ENCODE measurements around the gene KIAA1549. TPM values are rescaled to one million over a fixed set of nuclear protein-coding genes. Genes with fewer than 3 reads are reported as not detected.

The KIAA1549 gene
- total RNA-seq, 2 donors from 2014 or later = 18.7 to 19.3 TPM

- H3K9ac ChIP-seq (ENCODE audit: extremely low read depth, low read length, poor library complexity, severe bottlenecking) = no peak overlapping the region
- no peaks in the 10 kb centered on the region for H3K27me3 ChIP-seq (ENCODE audit: control insufficient read depth, insufficient read depth, low read length, poor library complexity, severe bottlenecking)
- peaks cover 32% of the 10 kb centered on the region for H3K36me3 ChIP-seq (ENCODE audit: control insufficient read depth, insufficient read depth, low read length)
- peaks cover 34% of the 10 kb centered on the region for H3K36me3 Mint-ChIP-seq (ENCODE audit: low read depth)
- DNase-seq = no peak
- no peak overlapping the region for H3K4me3 Mint-ChIP-seq
- H3K27ac Mint-ChIP-seq = peak overlapping the region; percentile 37
- 85 to 87% methylated on average over 9 to 10 of the region's 10 CpGs for WGBS, 2 experiments (ENCODE audit: insufficient coverage in 1 of 2, insufficient read length in 1 of 2)
- peaks cover 14% of the 10 kb centered on the region for H3K9me3 ChIP-seq (ENCODE audit: control insufficient read depth, low read length)
- peaks cover 5% of the 10 kb centered on the region for H3K4me1 ChIP-seq (ENCODE audit: control insufficient read depth, insufficient read depth, low read length)
- no peaks in the 10 kb centered on the region for H3K27me3 Mint-ChIP-seq (ENCODE audit: insufficient read depth)
- H3K4me3 ChIP-seq (ENCODE audit: low read length) = no peak overlapping the region
- no peaks in the 10 kb centered on the region for H3K9me3 Mint-ChIP-seq
- H3K4me1 Mint-ChIP-seq = peaks cover 21% of the 10 kb centered on the region
- no peak for TF ChIP-seq CTCF (conservative IDR thresholded peaks at IDR 0.05)
- H3K27ac ChIP-seq (ENCODE audit: low read depth, low read length) = peak overlapping the region; percentile 47
Measured at GRCh38 chr7:138887872-138888656, 93.1 kb downstream of the KIAA1549 start.

GRCh38 chr7:138887085-138887710 lies 94.0 kb downstream of the KIAA1549 start:
- H3K27ac Mint-ChIP-seq = peak overlapping the region; percentile 66

GRCh38 chr7:138886501-138886917 lies 94.7 kb downstream of the KIAA1549 start:
- 76 to 96% methylated on average over 3 to 4 of the region's 4 CpGs for WGBS, 2 experiments (ENCODE audit: insufficient coverage in 1 of 2, insufficient read length in 1 of 2)
- Histone ChIP-seq H3K9ac (ENCODE audit: extremely low read depth, low read length, poor library complexity, severe bottlenecking) (no peak overlapping the region), H3K27ac (ENCODE audit: low read depth, low read length) (no peak overlapping the region), H3K36me3 (ENCODE audit: control insufficient read depth, insufficient read depth, low read length) (peaks cover 27% of the 10 kb centered on the region), H3K27me3 (ENCODE audit: control insufficient read depth, insufficient read depth, low read length, poor library complexity, severe bottlenecking) (no peaks in the 10 kb centered on the region), H3K4me1 (ENCODE audit: control insufficient read depth, insufficient read depth, low read length) (peaks cover 5% of the 10 kb centered on the region), H3K4me3 (ENCODE audit: low read length) (no peak overlapping the region), H3K9me3 (ENCODE audit: control insufficient read depth, low read length) (peaks cover 14% of the 10 kb centered on the region)
- Mint-ChIP-seq H3K9me3 (no peaks in the 10 kb centered on the region), H3K4me1 (peaks cover 18% of the 10 kb centered on the region), H3K36me3 (ENCODE audit: low read depth) (peaks cover 35% of the 10 kb centered on the region), H3K27ac (no peak overlapping the region), H3K27me3 (ENCODE audit: insufficient read depth) (no peaks in the 10 kb centered on the region), H3K4me3 (no peak overlapping the region)
- peak; percentile 73 for TF ChIP-seq CTCF (conservative IDR thresholded peaks at IDR 0.05)
- DNase-seq = no peak

More at GRCh38 chr7:138887085-138887710, 94.0 kb downstream of the KIAA1549 start:
- Mint-ChIP-seq H3K4me1 (peaks cover 18% of the 10 kb centered on the region), H3K4me3 (no peak overlapping the region), H3K27me3 (ENCODE audit: insufficient read depth) (no peaks in the 10 kb centered on the region), H3K36me3 (ENCODE audit: low read depth) (peaks cover 37% of the 10 kb centered on the region), H3K9me3 (no peaks in the 10 kb centered on the region)
- no peak overlapping the region for H3K4me3 ChIP-seq (ENCODE audit: low read length)
- no peaks in the 10 kb centered on the region for H3K27me3 ChIP-seq (ENCODE audit: control insufficient read depth, insufficient read depth, low read length, poor library complexity, severe bottlenecking)
- WGBS, 2 experiments (ENCODE audit: insufficient coverage in 1 of 2, insufficient read length in 1 of 2) = 87 to 91% methylated on average over 4 to 8 of the region's 9 CpGs
- H3K4me1 ChIP-seq (ENCODE audit: control insufficient read depth, insufficient read depth, low read length) = peaks cover 5% of the 10 kb centered on the region
- H3K9me3 ChIP-seq (ENCODE audit: control insufficient read depth, low read length) = peaks cover 14% of the 10 kb centered on the region
- H3K36me3 ChIP-seq (ENCODE audit: control insufficient read depth, insufficient read depth, low read length) = peaks cover 29% of the 10 kb centered on the region
- no peak for DNase-seq
- peak overlapping the region; percentile 47 for H3K27ac ChIP-seq (ENCODE audit: low read depth, low read length)
- no peak for TF ChIP-seq CTCF (conservative IDR thresholded peaks at IDR 0.05)
- no peak overlapping the region for H3K9ac ChIP-seq (ENCODE audit: extremely low read depth, low read length, poor library complexity, severe bottlenecking)

Measured in endodermal cell (in vitro differentiated cells).